Right lobe of liver (tissue), 6 donors: ENCODE results near the gene TMEM53. TPM values are rescaled to one million over a fixed set of nuclear protein-coding genes. Genes with fewer than 3 reads are reported as not detected.

Experiments used
- ATAC-seq, 4 donors: fragments of 200-7000 bp; cut with Tn5 transposase; one replicate each; pipeline ENCODE4 v1.9.1; 2020; ENCODE audit warnings: mild to moderate bottlenecking in 4 of 4, moderate library complexity in 4 of 4
- DNase-seq, 3 donors: peaks; one replicate each; pipeline ENCODE4 v3.0.0-alpha.2; 2020
- H3K27ac ChIP-seq, 3 donors: fragments of 200-600 bp; one replicate each; pipeline ENCODE4 v1.8.0; 2022
- H3K27me3 ChIP-seq, 2 donors: fragments of 200-600 bp; one replicate each; pipeline ENCODE4 v1.8.0; 2022
- H3K36me3 ChIP-seq, 4 donors: fragments of 200-600 bp; sonication (generic) in 1 of 4; one replicate each; pipeline versions ENCODE4 v1.5.1 to v1.8.0; 2017 to 2022; ENCODE audit warnings: control low read depth in 1 of 4
- H3K4me1 ChIP-seq, 4 donors: fragments of 200-600 bp; sonication (generic) in 1 of 4; one replicate each; pipeline versions ENCODE4 v1.5.1 to v1.8.0; 2017 to 2022; ENCODE audit warnings: control low read depth in 1 of 4
- H3K4me3 ChIP-seq, 3 donors: fragments of 200-600 bp; one replicate each; pipeline ENCODE4 v1.8.0; 2022
- H3K9me3 ChIP-seq, 4 donors: fragments of 200-600 bp; sonication (generic) in 1 of 4; one replicate each; pipeline versions ENCODE4 v1.5.1 to v1.8.0; 2017 to 2022; ENCODE audit warnings: control low read depth in 1 of 4
- POLR2A ChIP-seq: fragments of 450-650 bp; IDR thresholded peaks from one replicate; pipeline ENCODE4 v1.6.1; 2017; ENCODE audit warnings: antibody characterized with exemption, mild to moderate bottlenecking
- WGBS: methylation state at CpG from one replicate; pipeline ENCODE4 v1.1.6; 2018; ENCODE audit warnings: low coverage, low lambda C conversion rate; ENCODE audit not compliant: insufficient coverage; ENCODE audit errors: missing lambda C conversion rate; 5-methylcytosine and 5-hydroxymethylcytosine counted together
- intact Hi-C, 2 donors: fragments of 100-400 bp; cut with DNase I; formaldehyde crosslinking; loops; one replicate each; pipeline versions ENCODE4 v1.11.2 to v1.14.1; 2022
- total RNA-seq, 6 experiments: library from RNA; depleted of rRNA in 2 of 6; stranded (reverse); fragments of >200 nt in 2 of 6; fragmentation: NEBNext Ultra II Directional in 3 of 6; extraction: Animal tissue kit (Norgen Biotek cat#: 25700) in 3 of 6; gene quantifications; one replicate each; pipeline versions ENCODE4 v1.1.0 to v1.2.4, GENCODE V29; 2016 to 2023
- TF ChIP-seq, protein P1 (sequence below), 4 donors: fragments of 200-600 bp in 3 of 4; fragments of 450-650 bp in 1 of 4; IDR thresholded peaks; one replicate each; pipeline versions ENCODE4 v1.5.1 to v1.8.0; 2016 to 2022; ENCODE audit warnings: antibody characterized with exemption in 4 of 4, mild to moderate bottlenecking in 2 of 4
- donor health status: DM: no; HTN: yes; CAD: no.
- donor health status: DM: no; HTN: no; CAD: no.
- donor health status: DM: no; HTN: no; CAD: no.
- donor health status: DM: no; HTN: yes; CAD: no.
- donor health status: DM: no; HTN: yes; CAD: no.

TMEM53 gene
- total RNA-seq, 6 experiments from 2014 or later, result 15.8 to 31.0 (median 24.5) TPM

DNA sequence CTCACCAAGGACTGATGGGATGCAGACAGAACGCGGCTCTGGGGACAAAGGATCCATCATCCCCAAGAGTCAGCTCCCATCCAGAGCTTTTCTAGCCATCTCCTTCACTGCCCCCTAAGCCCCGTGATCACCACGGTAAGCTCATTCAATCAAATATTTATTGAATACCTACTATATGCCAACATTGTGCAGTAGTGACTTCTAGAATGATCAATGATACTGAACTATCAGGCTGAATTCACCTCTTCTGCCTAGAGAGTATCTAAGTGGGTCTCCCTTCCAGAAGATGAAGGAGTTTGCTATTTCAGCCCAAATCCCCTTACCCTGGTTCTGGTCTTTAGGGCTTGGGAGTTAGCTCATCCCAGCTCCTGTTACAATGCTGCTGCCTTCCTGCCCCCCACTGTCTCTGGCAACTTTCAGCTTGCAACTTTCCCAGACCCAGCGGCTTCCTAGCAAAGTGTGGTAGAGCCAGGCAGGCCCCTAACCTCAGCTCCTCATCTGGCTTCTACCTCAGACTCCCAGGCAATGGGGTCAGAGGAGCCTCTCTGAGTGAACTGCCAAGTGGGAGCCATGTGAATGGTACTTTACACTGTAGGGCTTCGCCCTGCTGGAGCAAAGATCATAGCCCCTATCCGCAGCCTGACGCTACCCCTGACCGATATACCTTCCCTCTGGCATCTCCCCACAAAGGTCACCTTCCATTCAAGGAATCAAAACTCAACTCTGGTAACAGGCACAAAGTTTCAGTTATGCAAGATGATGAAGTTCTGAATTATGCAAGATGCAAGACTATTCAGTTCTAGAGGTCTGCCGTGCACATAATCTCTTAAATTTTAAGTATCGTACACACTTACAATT is 20.9 kb downstream of the TMEM53 start:
- peak in 1 of 3 donors; percentile 11 for DNase-seq
- no peaks in the 10 kb centered on the region for H3K9me3 ChIP-seq
- H3K4me3 ChIP-seq, result no peak overlapping the region
- TF ChIP-seq, protein P1, sequence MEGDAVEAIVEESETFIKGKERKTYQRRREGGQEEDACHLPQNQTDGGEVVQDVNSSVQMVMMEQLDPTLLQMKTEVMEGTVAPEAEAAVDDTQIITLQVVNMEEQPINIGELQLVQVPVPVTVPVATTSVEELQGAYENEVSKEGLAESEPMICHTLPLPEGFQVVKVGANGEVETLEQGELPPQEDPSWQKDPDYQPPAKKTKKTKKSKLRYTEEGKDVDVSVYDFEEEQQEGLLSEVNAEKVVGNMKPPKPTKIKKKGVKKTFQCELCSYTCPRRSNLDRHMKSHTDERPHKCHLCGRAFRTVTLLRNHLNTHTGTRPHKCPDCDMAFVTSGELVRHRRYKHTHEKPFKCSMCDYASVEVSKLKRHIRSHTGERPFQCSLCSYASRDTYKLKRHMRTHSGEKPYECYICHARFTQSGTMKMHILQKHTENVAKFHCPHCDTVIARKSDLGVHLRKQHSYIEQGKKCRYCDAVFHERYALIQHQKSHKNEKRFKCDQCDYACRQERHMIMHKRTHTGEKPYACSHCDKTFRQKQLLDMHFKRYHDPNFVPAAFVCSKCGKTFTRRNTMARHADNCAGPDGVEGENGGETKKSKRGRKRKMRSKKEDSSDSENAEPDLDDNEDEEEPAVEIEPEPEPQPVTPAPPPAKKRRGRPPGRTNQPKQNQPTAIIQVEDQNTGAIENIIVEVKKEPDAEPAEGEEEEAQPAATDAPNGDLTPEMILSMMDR (IDR thresholded peaks at IDR 0.05), result no peak
- TF ChIP-seq POLR2A, result no peak
- H3K36me3 ChIP-seq, result peaks cover 0 to 33% (median 16%) of the 10 kb centered on the region in 4 donors
- no peak overlapping the region for H3K27ac ChIP-seq
- no peaks in the 10 kb centered on the region for H3K4me1 ChIP-seq
- ATAC-seq, result no peak
- intact Hi-C loops, result loop anchor here (5.0 kb wide), 1 partner anchor 41 kb away; no protein-coding TSS in a partner anchor
- no peaks in the 10 kb centered on the region for H3K27me3 ChIP-seq
- 25% methylated on average over 10 of the region's 11 CpGs for WGBS

DNA sequence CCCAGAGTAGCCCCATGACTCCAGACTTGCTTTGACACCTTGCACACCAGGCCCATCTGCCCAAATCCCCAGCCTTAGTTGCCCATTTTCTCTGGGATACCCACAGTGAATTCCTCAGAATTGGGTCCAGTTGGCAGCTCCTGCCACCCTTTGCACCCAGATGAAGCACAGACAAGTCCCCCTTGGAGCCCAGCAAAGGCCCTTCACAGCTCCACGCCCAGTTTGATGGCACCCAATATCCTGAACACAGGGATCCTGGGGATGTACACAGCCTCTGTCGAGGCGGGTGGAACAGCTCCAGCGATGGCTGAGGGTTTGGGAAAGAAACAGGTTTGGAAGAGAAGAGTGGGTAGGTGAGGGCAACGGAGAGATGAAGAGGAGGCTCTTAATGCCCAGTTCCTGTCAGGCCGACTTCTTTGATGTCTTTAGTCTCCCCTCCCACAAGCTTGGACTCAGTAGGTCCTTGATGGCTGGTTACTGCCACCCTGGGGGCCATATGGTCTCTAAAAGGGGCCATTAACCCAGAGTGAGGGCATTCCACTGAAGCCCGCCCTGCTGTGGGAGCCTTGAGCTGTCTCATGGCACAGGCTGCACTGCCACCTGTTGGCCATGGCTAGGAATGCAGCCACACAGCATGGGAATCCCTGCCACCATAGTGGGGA is 21.7 kb downstream of the TMEM53 start:
- TF ChIP-seq, protein P1 (IDR thresholded peaks at IDR 0.05), result peak; percentile 91 to 97 (median 94)
- no peak for TF ChIP-seq POLR2A
- peaks cover 0 to 33% (median 20%) of the 10 kb centered on the region in 4 donors for H3K36me3 ChIP-seq
- no peak overlapping the region for H3K4me3 ChIP-seq
- 19% methylated on average over 2 of the region's 7 CpGs for WGBS
- DNase-seq (peak; percentile 76 to 83 (median 77)), ATAC-seq (peak; percentile 83 to 88 (median 88))
- H3K9me3 ChIP-seq, result no peaks in the 10 kb centered on the region
- intact Hi-C loops, result loop anchor here (5.0 kb wide), 1 partner anchor 40 kb away; no protein-coding TSS in a partner anchor
- no peaks in the 10 kb centered on the region for H3K27me3 ChIP-seq
- no peaks in the 10 kb centered on the region for H3K4me1 ChIP-seq
- H3K27ac ChIP-seq, result no peak overlapping the region

DNA sequence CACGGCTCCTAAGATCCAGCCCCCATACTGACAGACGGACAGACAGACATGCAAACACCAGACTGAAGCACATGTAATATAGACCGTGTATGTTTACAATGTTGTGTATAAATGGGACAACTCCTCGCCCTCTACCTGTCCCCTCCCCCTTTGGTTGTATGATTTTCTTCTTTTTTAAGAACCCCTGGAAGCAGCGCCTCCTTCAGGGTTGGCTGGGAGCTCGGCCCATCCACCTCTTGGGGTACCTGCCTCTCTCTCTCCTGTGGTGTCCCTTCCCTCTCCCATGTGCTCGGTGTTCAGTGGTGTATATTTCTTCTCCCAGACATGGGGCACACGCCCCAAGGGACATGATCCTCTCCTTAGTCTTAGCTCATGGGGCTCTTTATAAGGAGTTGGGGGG is 23.2 kb downstream of the TMEM53 start:
- Histone ChIP-seq H3K27ac (no peak overlapping the region), H3K9me3 (no peaks in the 10 kb centered on the region), H3K4me1 (peaks cover 0 to 4% (median under 1%) of the 10 kb centered on the region in 4 donors), H3K27me3 (no peaks in the 10 kb centered on the region), H3K4me3 (no peak overlapping the region), H3K36me3 (peaks cover 0 to 33% (median 20%) of the 10 kb centered on the region in 4 donors)
- intact Hi-C loops, result loop anchor here (5.0 kb wide), 1 partner anchor 39 kb away; no protein-coding TSS in a partner anchor
- ATAC-seq (no peak), DNase-seq (peak in 1 of 3 donors; percentile 10)
- TF ChIP-seq, protein P1 (IDR thresholded peaks at IDR 0.05), result no peak
- TF ChIP-seq POLR2A, result no peak
- 69% methylated on average over 8 of the region's 8 CpGs for WGBS

DNA sequence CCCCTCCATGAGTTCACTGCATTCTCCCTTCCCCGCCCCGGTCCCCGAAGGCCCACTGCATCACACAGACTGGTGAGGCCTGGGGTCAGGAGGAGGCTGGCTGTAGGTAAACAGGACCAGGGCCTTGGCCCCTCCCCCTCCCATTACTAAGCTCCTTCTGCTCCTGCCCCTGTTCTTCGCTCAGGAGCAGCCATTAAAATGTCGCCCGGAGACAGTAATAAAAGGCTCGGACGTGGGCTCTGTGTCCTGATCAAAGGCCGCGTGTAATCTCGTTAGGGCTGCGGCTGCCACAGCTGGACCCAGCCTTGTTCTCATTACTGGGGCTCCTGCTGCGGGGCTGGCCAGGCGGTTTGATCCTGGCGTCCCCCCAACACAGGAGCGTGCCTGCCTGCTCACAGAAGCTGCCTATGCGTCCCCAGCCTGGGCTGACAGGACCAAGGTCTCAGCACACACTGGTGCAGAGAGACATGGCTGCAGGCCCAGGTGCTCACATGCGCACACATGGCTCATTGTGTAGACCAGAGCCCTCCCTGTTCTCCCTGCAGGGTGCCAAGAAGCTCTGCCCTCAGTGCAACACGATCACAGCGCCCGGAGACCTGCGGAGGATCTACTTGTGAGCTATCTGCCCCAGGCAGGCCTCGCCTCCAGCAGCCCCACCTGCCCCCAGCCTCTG is 24.0 kb downstream of the TMEM53 start:
- ATAC-seq, result peak; percentile 13 to 38 (median 27)
- intact Hi-C loops, result loop anchor here (5.0 kb wide), 1 partner anchor 38 kb away; no protein-coding TSS in a partner anchor
- peaks cover 0 to 9% (median 4%) of the 10 kb centered on the region in 4 donors for H3K4me1 ChIP-seq
- peak; percentile 56 to 85 (median 61) for DNase-seq
- TF ChIP-seq, protein P1 (IDR thresholded peaks at IDR 0.05), result no peak
- no peak for TF ChIP-seq POLR2A
- no peak overlapping the region for H3K4me3 ChIP-seq
- H3K27ac ChIP-seq, result no peak overlapping the region
- no peaks in the 10 kb centered on the region for H3K27me3 ChIP-seq
- WGBS, result 43% methylated on average over 8 of the region's 23 CpGs
- H3K36me3 ChIP-seq, result peaks cover 0 to 35% (median 21%) of the 10 kb centered on the region in 4 donors
- no peaks in the 10 kb centered on the region for H3K9me3 ChIP-seq
